Parathyroid adenoma (tissue), 2 donors: ENCODE results near the gene HOTAIR.

Experiments
- H2AFZ ChIP-seq: fragments of 300-600 bp; sonication (generic); one replicate; pipeline ENCODE4 v1.7.0; 2017; ENCODE audit warnings: antibody characterized with exemption, mild to moderate bottlenecking
- H3K27ac ChIP-seq: fragments of 300-600 bp; sonication (generic); one replicate; pipeline ENCODE4 v1.7.0; 2017
- H3K27me3 ChIP-seq: fragments of 300-600 bp; sonication (generic); one replicate; pipeline ENCODE4 v1.7.0; 2017; ENCODE audit warnings: low read length; ENCODE audit not compliant: control insufficient read depth, insufficient read depth
- H3K36me3 ChIP-seq: fragments of 300-600 bp; sonication (generic); one replicate; pipeline ENCODE4 v1.7.0; 2017; ENCODE audit warnings: low read length; ENCODE audit not compliant: control insufficient read depth, insufficient read depth
- H3K4me1 ChIP-seq: fragments of 300-600 bp; sonication (generic); one replicate; pipeline ENCODE4 v1.7.0; 2017; ENCODE audit warnings: control low read depth
- H3K4me2 ChIP-seq: fragments of 300-600 bp; sonication (generic); one replicate; pipeline ENCODE4 v1.7.0; 2017; ENCODE audit warnings: low read length
- H3K4me3 ChIP-seq: fragments of 300-600 bp; sonication (generic); one replicate; pipeline ENCODE4 v1.7.0; 2017; ENCODE audit warnings: low read depth, low read length
- H3K79me2 ChIP-seq: fragments of 300-600 bp; sonication (generic); one replicate; pipeline ENCODE4 v1.7.0; 2017; ENCODE audit warnings: control low read depth
- H3K9ac ChIP-seq: fragments of 300-600 bp; sonication (generic); one replicate; pipeline ENCODE4 v1.7.0; 2017; ENCODE audit warnings: mild to moderate bottlenecking
- H3K9me3 ChIP-seq: fragments of 300-600 bp; sonication (generic); one replicate; pipeline ENCODE4 v1.7.0; 2017; ENCODE audit warnings: low read length; ENCODE audit not compliant: control insufficient read depth
- CTCF ChIP-seq: fragments of 300-600 bp; sonication (generic); IDR thresholded peaks from one replicate; pipeline ENCODE4 v1.7.0; 2017; ENCODE audit warnings: antibody characterized with exemption, mild to moderate bottlenecking
- donor health status: primary hyperparathyroidism.

The HOTAIR gene

GRCh38 chr12:53950789-53951576 lies 23.8 kb downstream of the HOTAIR start:
- Histone ChIP-seq H3K9me3 (no peaks in the 10 kb centered on the region), H3K27me3 (peaks cover 30% of the 10 kb centered on the region), H3K4me1 (no peaks in the 10 kb centered on the region), H3K36me3 (no peaks in the 10 kb centered on the region), H3K4me3 (no peak overlapping the region), H3K79me2 (no peaks in the 10 kb centered on the region), H2AFZ (no peak overlapping the region), H3K27ac (no peak overlapping the region), H3K9ac (no peak overlapping the region), H3K4me2 (no peak overlapping the region)
- TF ChIP-seq CTCF: no peak

GRCh38 chr12:53950437-53950773 lies 24.3 kb downstream of the HOTAIR start:
- Histone ChIP-seq H3K27me3 (peaks cover 26% of the 10 kb centered on the region), H3K9ac (no peak overlapping the region)

GRCh38 chr12:53949631-53950436 lies 24.9 kb downstream of the HOTAIR start:
- Histone ChIP-seq H3K4me3 (no peak overlapping the region), H3K27ac (no peak overlapping the region), H3K36me3 (no peaks in the 10 kb centered on the region), H3K9ac (no peak overlapping the region), H3K4me2 (no peak overlapping the region), H3K79me2 (no peaks in the 10 kb centered on the region), H3K4me1 (no peaks in the 10 kb centered on the region), H2AFZ (no peak overlapping the region), H3K9me3 (no peaks in the 10 kb centered on the region), H3K27me3 (peaks cover 24% of the 10 kb centered on the region)
- no peak for TF ChIP-seq CTCF

More at GRCh38 chr12:53950437-53950773, 24.3 kb downstream of the HOTAIR start:
- Histone ChIP-seq H3K4me3 (no peak overlapping the region), H3K27ac (no peak overlapping the region), H3K36me3 (no peaks in the 10 kb centered on the region), H2AFZ (no peak overlapping the region), H3K9me3 (no peaks in the 10 kb centered on the region), H3K4me1 (no peaks in the 10 kb centered on the region), H3K79me2 (no peaks in the 10 kb centered on the region), H3K4me2 (no peak overlapping the region)
- TF ChIP-seq CTCF: no peak

- no peak for TF ChIP-seq CTCF
- Histone ChIP-seq H3K9me3 (no peaks in the 10 kb centered on the region), H3K27ac (no peak overlapping the region), H3K4me3 (no peak overlapping the region), H3K79me2 (no peaks in the 10 kb centered on the region), H3K4me2 (no peak overlapping the region), H3K36me3 (no peaks in the 10 kb centered on the region), H3K27me3 (peaks cover 28% of the 10 kb centered on the region), H3K9ac (no peak overlapping the region), H2AFZ (no peak overlapping the region), H3K4me1 (no peaks in the 10 kb centered on the region)
Measured at GRCh38 chr12:53948650-53949593, 25.8 kb downstream of the HOTAIR start.
